Measurements from ENCODE around the gene GPR137B.
A peak's percentile ranks its signal among the peaks of the same experiment; 100 is the strongest.

Gene GPR137B

DNA sequence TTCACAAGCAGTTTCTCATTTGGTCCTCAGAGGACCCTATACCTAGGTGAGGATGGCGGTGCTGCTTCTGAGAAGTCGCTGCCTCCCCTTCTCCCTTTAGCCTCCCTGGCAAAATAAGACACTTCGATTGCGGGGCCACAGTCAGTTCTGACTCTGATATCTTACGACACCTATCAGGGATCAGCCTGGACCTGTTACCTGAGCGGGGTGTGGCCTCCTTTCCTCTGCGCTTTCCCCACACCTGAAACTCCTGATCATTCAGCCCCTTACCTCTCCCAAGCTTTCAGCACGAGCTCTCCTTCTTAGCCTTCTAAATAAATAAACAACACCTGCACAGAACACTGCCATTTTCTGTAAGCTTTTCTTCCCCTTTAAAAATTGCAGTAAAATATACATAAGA lies 24.6 kb upstream of the GPR137B start:
- no peak for DNase-seq

DNA sequence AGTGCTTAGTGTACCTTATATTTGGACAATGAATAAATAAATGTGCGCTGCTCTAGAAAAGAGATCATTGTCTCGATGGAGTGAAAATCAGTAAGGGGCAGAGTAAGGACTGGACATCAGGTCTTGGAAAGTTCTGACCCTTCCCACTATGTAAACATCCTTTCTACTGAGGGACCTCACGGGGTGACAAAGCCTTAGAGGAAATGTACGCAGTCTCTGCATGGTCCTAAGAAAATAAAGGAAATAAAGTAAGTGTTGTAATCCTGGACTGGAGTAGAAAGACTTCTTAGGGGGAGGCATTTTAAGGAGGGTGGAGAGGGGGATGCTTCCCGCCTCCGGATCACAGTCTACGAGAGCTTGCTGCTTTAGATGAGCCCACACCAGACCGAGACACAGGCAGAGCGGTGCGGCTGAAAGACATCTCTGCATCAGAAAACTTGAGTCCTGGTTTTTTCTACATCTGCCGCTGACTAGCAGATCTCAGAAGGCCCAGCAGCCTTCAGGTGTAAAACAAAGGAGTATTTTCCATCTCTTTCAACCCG lies 22.3 kb upstream of the GPR137B start:
- DNase-seq: no peak

DNA sequence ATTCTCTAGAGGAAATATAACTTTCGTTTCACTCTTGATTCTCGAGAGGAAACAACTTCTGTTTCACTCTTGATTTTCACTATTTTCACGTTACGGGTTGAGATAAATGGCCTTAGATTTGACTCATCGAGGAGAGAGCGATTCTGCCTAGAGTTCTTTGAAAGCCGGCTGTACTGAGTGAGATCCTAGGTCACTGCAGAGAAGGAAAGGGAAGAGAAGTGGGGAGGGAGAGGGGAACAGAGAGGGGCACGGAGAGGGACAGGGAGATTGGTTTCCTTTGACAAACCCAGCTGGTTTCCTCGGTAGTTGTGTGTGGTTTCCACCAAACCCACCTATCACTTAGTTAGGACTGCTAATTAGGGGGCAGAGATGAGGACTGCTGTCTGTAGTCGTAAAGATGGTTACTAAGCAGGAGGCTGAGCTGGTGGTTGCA lies 21.6 kb upstream of the GPR137B start:
- no peak for DNase-seq

DNA sequence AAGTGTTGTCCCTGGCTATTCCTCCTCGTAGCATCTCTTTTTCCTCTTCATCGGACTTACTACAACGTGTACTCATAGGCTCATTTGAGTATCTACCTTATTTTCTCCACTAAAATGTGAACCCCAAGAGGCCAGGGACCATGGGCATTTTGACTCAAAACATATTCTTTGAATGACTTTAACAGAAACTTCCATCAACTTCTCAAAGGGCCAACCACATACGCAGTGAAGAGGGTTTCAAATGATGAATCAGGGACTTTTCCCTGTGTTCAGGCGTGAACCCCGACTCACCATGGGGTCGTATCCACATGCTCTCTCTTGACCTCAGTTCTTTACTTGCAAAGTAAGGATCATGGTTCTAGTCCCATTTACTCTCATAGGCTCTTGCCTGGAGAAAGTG lies 20.2 kb upstream of the GPR137B start:
- no peak for DNase-seq

DNA sequence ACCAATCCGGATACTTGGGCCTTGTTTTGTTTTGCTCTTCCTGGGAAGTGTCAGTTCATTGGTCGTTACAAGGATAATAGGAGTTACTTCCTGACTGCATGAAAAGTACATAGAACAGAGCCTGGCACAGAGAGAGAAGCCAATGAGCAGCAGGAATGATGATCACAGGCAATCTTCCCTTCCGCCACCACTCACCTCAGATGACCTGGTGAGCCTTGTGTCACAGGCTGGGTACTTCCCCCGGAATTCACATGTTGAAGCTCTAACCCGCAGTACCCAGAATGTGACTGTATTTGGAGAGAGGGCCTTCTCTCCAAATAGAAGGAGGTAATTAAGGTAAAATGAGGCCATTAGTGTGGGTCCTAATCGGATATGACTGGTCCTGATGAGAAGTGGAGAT lies 18.8 kb upstream of the GPR137B start:
- DNase-seq: no peak

DNA sequence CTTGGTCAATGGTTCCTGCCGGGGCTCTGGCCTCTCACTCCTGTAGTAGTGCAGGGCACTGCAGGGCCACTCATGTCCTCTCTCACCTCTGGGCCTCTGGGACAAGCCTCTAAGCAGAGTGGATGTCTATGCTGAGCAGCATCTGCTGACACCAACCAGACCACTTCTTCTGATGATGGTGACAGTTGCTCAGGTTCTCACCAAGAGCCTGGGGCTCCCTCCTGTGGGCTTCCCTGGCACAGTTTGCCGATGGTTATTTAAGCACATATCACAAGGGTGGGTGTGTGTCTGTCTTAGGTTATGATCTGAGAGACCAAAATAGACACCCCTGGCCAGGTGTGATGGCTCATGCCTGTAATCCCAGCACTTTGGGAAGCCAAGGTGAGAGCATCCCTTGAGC lies 17.4 kb upstream of the GPR137B start:
- no peak for DNase-seq

DNA sequence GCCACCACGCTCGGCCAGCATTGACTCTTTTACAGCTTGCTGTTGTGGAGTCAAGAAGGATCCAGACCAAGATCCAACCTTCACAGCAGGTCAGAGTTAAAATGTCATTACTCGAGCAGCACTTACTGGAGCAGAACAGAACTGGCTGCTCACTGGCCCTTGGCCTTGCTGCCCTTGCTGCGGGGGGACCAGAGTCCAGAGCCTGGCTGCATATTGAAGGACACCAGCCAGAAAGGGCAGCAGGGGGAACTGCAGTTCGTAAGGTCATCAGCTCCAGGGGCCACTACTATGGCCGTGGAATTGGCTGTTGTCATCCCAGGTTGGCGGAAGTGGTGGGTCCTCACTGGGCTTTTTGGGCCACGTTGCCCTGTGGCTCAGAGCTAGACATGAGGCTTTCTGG lies 15.3 kb upstream of the GPR137B start:
- no peak for DNase-seq

DNA sequence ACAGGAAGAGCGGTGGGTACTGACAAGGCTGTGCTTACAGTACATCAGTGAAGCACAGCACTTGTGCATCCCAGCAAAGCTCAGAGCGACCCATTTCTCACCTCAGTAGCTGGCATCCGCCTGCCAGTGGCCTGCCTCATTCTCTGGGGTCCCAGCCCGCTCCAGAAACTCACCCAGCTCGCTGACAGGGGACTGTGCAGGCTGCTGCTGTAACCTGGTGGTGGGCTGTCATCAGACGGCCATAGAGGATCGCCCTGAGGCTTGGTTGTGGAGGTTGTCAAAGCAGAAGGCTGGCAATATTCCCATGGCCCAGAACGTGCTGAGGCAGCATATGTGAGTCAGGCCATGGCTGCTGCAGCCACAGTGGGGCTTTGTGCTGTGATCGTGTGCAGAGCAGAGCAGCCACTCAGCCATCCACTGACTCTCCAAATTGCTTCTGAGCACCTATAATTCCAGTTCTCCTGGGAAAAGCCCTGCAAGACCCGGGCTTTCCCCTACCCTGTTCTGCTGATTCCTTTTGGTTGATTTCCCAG lies 13.6 kb upstream of the GPR137B start:
- DNase-seq: no peak

DNA sequence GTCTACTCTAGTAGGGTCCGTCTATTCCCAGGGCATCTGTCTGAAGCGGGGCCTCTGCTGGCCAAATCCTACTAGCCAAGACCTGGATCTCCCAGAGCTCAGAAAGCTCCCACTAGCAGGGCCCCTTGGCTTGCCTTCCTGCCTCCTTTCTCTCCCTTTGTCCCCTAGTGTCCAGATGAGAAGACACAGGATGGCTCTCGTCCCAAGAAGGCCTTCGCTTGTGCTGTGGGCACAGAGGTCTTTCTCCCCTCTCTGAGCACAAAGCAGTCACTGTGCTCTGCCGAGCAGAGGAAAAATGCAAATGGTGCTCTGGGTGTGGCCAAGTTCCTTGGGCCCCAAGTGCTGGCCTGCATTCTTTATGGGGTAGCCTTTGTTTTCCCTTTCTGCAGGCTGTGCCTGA lies 13.0 kb upstream of the GPR137B start:
- DNase-seq: no peak

DNA sequence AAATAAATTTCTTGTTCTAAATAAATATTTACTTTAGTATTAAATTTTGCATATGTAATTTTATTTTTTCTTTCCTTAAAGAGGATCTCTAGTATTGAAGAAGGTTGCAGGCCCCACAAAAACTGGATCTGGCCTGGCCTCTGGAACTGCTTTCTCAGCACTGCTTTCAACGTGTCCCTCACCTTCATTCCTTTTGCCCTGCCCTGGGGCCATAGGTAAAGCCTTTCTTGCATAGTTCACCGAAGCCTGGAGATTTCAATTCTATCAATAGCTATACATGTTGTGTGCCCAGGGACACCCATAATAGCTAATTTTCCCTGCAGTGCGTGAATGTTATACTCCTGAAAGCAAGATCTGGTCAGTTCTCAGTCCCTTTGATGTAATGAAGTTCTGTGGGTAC lies 12.0 kb upstream of the GPR137B start:
- no peak for DNase-seq

DNA sequence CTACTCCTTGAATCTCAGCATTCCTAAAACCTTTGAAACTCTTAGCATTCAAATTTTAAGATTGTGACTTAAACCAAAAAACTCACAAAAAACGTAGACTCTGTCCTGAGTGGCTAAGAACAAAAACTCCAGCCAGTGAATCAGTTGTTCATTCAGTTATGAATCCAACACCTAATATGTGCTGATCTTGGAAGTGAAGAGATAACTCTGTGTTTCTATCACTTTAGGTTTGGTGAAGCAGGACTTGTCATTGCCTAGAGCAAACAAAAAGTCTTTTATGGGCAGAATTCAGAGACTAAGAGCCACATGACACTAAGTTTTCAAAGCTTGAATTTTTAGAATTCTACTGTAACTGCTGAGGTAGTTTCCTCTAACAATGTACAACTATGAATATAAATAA lies 10.4 kb upstream of the GPR137B start:
- DNase-seq: no peak

DNA sequence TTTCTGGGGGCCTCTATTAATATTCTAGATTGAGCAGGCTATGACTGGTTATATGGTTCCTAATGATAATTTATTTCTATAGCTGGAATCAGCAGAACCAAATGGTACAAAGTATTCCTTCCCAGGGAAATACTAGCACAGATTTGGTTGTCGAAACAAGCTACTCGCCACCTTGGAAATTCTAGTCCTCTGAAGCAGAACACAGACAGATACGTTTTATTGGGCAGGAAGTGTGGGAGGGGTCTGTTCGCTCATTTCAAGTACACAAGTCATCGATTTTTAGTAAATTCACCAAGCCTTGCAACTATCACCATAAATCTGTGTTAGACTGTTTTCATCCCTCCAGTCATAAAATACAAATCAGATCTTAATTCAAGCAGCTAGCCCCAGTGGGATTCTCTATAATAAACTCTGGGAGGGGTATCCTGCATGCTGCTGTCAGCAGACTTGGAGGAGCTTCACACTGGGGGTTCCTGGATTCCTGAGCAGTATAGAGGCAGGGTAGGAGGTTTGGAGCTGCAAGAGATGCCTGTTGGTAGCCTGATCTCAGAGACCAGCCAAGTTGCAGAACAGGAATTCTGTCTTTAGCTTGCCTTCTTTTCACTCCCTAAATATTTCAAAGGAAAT lies 9.8 kb upstream of the GPR137B start:
- no peak for DNase-seq

DNA sequence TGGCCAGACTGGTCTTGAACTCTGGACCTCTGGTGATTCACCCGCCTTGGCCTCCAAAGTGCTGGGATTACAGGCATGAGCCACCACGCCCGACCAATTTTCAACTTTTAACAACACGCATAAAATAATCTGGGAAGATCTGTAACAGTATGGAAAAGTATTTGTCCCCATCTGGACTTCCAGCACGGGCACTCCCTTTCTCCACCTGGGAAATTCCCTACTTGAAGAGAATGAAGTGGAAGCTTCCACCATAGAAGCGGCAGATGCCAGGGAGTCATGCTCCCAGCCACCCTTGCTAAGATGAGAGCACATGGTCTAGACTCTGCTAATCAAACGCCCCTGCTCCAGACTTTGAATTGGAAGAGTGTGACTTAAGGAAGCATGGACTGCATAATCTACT lies 9.0 kb upstream of the GPR137B start:
- no peak for DNase-seq

DNA sequence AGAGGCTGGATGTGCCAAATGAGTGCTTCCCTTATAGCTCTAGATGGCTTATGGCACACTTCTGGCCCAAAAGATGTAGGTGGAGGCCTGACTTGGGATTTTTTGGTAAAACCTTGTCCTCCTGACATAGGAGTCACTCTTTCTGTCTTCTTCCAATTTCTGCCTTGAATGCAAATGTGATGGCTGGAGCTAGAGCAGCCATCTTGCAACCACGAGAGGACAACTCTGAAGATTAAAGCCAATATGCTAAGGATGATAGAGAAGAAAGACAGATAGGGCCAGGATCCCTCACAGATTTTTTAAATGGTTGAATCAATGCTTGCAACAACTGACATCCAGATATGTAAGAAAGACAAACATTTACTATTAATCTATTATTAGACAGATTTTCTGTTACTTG lies 8.5 kb upstream of the GPR137B start:
- DNase-seq: no peak

DNA sequence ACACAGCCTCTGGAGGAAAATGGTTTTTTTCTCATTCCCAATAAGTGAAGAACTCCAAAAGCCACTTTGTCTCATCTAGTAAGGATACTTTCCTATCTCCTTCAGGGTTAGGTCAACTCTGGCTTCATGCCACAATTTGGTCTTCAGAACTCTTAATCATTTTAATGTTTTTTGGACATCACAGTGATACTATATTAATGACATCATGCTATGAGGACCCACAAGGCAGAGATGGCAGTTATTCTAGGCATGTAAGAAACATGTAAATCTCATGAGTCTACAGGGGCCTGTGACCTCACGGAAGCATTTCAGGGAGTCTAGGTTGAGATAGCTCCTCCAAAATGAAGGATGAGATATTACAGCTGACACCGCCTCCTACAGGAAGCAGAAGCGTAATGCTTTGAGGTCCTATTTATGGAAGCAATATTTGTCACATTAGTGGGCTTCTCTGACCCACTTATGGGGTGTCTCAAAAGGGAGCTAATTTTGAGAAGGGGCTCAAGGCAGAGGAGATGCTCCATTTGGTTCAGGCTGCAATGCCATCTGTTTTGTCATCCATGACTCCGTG lies 5.0 kb upstream of the GPR137B start:
- peak; percentile 35 for DNase-seq

DNA sequence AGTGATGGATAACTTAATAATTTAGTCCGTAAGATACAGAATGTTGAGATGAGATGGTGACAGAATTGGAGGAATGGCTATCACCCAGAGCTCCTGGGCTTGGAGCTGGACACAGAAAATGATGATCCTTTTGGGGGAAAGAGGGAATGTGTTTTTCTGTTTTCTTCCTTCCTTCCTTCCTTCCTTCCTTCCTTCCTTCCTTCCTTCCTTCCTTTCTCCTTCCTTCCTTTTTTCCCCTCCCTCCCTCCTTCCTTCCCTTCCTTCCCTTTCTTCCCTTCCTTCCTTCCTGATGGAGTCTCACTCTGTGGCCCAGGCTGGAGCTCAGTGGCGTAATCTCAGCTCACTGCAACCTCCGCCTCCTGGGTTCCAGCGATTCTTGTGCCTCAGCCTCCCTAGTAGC lies 2.8 kb upstream of the GPR137B start:
- DNase-seq: no peak

DNA sequence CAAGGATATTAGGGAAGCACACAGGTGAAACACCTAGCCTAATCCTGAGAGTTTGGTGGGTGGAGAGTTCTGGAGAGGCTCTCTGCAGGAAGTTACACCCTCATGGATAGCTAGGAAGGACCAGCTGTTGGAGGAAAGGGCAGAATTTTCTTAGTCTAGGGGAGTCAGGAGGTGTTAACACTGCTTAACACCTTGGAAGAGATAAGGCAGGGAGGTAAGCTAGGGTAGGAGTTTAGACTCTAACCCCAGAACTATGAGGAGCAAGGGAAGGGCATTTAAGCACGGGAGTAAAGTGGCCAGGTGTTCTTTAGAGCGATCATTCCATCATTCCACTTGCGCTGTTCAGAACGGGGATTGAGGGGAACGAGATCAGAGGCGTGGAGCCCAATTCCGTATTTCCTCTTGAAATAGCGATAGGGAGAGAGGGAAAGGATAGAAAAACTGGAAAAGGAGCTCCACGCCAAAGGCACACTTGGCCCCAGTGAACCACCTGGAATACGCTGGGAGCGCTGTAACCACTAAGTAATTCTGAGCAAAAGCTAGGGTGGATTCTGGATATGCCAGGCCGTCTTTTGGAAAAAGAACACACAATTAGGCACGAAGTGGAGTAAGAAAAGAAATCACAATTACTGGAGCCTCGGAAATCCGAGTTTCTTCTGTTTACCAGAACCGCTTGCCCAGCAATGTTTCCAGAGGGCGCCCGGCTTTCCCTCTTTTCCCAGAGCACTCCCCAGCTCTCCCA lies 1.5 kb upstream of the GPR137B start:
- peak; percentile 67 for DNase-seq

DNA sequence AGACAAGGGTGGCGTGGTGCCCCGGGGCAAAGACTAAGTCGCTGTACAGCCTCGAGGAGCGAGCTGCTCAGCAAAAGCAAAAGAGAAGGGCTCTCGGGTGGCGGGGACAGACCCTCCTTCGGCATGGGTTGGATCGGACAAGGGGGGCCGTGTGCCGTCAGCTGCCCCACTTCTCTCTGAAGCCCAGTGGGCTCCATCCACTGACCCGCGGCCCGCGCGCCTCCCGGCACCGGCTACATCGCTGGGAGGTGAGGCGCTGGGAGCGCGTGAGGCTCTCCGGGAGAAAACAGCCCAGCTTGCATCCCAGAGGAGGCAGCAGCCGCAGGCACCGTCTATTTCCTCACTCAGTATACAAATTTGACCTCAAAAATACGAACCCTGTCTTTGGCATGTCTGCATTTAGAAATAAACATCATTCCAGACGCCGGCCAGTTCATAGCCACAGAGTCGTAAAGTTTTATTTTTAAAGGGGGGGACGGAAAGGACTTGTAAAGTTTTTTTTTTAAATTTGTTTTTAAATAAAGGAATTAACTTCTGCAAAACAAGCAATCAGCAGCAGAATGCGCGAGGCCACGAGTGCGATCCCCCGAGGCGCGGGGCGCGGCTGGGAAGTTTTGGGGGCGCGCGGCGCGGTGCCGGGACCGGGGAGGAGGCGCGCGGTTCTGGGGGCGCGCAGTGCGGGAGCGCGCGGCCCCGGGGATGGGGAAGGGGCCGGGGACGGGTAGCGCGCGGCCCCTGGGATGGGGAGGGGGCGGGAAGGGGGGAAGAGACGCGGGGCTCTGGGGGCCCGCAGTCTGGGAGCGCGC lies 689 bp upstream of the GPR137B start:
- DNase-seq: peak; percentile 89

DNA sequence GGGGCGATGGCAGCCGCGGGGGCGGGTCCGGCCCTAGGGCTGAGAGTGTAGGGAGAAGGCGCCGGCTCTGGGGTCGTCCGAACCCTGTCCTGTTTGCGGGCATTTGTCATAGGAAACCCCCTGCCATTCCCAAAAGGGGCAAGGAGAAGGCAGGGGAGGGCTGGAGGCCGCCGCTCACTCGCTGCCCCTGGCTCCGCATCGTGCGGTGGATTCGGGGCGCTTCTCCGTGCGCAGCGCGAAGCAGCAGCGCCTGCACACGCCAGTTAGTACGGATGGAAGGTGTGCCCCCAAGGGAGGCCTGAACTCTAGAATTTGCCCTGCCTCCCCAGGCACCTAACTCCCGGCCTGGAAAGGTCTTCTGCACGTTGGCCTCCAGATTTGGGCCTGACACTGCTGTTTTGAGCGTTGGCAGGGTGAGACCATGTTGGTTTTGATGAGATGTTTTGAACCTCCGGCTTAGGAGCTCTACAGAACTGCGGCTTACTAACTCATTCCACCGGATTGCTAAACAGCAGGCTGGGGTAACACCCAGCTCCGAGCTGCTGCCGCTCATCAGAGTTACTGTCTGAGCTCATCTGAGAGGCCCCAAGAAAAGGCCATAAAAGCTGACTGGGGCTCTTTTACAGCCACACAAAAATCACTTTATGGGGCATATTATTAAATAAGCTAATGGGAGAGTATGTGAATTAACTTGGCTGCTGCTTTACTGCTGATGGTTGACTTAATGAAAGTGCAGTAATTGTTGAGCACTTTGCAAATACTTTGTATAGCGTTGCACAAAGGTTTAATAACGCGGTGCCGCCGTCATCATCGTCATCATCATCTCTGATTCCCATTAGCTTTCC lies 987 bp downstream of the GPR137B start:
- DNase-seq: peak; percentile 70

DNA sequence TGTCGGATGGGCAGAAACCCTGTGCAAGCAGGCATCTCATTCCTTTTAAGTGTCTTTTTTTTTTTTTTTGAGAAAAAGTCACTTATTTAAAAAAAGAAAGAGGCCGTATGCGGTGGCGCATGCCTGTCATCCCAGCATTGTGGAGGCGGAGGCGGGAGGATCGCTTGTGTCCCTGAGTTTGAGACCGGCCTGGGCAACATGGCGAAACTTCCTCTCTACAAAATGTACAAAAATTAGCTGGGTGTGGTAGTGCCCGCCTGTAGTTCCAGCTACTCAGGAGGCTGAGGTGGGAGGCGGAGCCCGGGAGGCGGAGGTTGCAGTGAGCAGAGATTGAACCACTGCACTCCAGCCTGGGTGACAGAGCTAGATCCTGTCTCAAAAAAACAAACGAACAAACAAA lies 1.7 kb downstream of the GPR137B start:
- peak; percentile 32 for DNase-seq

DNA sequence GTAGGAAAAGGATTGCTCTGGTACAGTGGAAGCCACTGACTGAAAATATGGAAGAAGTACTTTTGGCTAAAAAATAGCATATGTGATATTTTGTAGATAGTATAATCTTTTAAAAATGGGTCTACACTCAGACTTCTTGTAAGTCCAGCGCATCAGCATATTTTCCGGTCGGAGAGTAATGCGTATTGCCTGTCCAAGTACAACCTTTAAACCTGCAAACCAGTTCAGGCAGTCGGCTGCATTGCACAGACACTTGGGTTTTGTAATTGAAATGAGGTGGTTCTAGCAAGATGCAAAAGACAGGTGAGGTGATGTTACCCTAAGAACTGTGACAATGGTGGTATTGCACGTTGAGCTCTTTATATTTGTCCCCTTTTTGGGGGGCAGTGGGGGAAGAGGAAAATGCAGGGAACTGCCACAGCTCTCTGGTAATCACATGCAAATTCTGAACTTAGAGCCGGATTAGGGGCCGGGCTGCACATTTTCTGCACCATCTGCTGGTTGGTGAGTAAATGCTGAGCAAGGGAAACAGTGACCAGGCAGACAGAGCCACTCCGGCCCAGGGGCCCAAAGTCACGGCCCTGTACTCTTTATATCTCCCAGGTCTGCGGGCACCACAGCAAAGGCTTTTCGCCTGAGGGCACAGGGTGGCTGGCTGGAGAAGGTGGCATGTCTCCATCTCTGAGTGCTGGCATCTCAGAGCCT lies 2.3 kb downstream of the GPR137B start:
- no peak for DNase-seq

DNA sequence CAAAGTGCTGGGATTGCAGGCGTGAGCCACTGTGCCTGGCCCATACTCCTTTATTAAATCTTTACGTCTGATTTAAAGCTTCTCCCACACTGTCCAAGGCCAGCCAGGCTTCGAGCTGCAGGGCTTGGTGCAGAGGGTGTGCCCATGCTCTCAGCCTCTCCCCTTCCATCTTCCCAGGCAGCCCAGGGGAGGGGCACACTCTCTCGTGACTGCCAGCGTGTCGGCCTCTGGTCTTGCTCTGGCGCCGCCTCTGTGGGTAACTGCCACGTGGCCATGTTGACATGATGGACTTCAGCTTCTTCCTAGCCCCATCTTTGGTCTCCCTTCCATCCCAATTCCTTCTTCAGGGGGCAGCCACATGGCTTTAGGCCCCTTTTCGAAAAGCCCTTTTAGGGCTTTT lies 4.7 kb downstream of the GPR137B start:
- DNase-seq: no peak

Measured in NCI-H69 (cell line).